ENCODE data around the gene CNTLN. TPM values are rescaled to one million over a fixed set of nuclear protein-coding genes. Genes with fewer than 3 reads are reported as not detected.
"Not testable (repeated sequence)": the region's sequence is repeated elsewhere in the genome, so short reads cannot be mapped to it uniquely, and the experiment has no call there.

The CNTLN gene
- total and polyA plus RNA-seq, 2 of the 13 experiments (the other 11 are each of a cell fraction or from before 2014, with no cell fraction given) = 1.5 to 5.7 TPM

- TF ChIP-seq ZNF7 (CRISPR knock-in tag; IDR thresholded peaks at IDR 0.05) (0 out of 2 replicates have a peak, but pooled peaks have one; percentile 36), YY1 (IDR thresholded peaks at IDR 0.05; ENCODE audit: insufficient read depth, insufficient replicate concordance, low read depth, low read length) (no peak), ZNF292 (CRISPR knock-in tag; IDR thresholded peaks at IDR 0.05; ENCODE audit: borderline replicate concordance, low read depth) (peak; percentile 57; the same call in 1 of the 2 replicates), SOX6 (IDR thresholded peaks at IDR 0.05) (no peak), SOX6 (CRISPR knock-in tag; IDR thresholded peaks at IDR 0.05) (0 out of 2 replicates have a peak, but pooled peaks have one; percentile 13), HNF4G (IDR thresholded peaks at IDR 0.05; ENCODE audit: borderline replicate concordance, low read depth, low read length) (peak; percentile 28; the same call in 1 of the 2 replicates), HNF4G (CRISPR knock-in tag; IDR thresholded peaks at IDR 0.05; ENCODE audit: borderline replicate concordance, low read depth) (no peak), ZNF644 (CRISPR knock-in tag; IDR thresholded peaks at IDR 0.05; ENCODE audit: low read depth) (0 out of 2 replicates have a peak, but pooled peaks have one; percentile 62)
Observed at GRCh38 chr9:17171309-17172094, 36.7 kb downstream of the CNTLN start (continued).

- CTCF ChIA-PET (ENCODE audit: low intra/inter-chr PET ratio, low total read pairs); H2AFZ ChIP-seq (ENCODE audit: low read length): not testable (repeated sequence)
- WGBS (ENCODE audit: low lambda C conversion rate) = 73% methylated on average over 14 of the region's 15 CpGs
Observed at GRCh38 chr9:17177496-17177895, 42.7 kb downstream of the CNTLN start.

More at GRCh38 chr9:17177496-17177895, 42.7 kb downstream of the CNTLN start:
- H3K9ac ChIP-seq (ENCODE audit: insufficient read depth, low read depth, low read length); BruUV-seq (replicated peaks); POLR2A ChIA-PET; in situ Hi-C loops (cut with HindIII; ENCODE audit: extremely low pct_ligation_motif_present, low pct_unique_long_range_greater_than_20kb); H3K4me1 ChIP-seq (ENCODE audit: insufficient read depth, low read length); H3K79me2 ChIP-seq (ENCODE audit: insufficient read depth, low read length); DNase-seq (ENCODE audit: low spot score); H3K4me2 ChIP-seq (ENCODE audit: low read depth, low read length); H3K4me3 ChIP-seq (replicated peaks in 1 of 3; ENCODE audit: insufficient read depth in 1 of 3, low read depth in 2 of 3, low read length in 3 of 3); H3K27ac ChIP-seq (ENCODE audit: extremely low read length, insufficient read depth, low read length); intact Hi-C loops (cut with micrococcal nuclease; ENCODE audit: unreplicated experiment); H3K36me3 ChIP-seq (replicated peaks in 1 of 2; ENCODE audit: control insufficient read depth in 1 of 2, insufficient read depth in 2 of 2, low read length in 2 of 2); H4K20me1 ChIP-seq (ENCODE audit: insufficient read depth, low read length); FAIRE-seq; H3K27me3 ChIP-seq (ENCODE audit: control insufficient read depth in 1 of 2, insufficient read depth in 2 of 2, low read length in 2 of 2); ATAC-seq: not testable (repeated sequence)
- H3K9me3 ChIP-seq (ENCODE audit: low read length) = peaks cover 35% of the 10 kb centered on the region
